ENCODE measurements around the gene TMEM202. TPM values are rescaled to one million over a fixed set of nuclear protein-coding genes. Genes with fewer than 3 reads are reported as not detected.

TMEM202 gene
- total RNA-seq, 4 donors from 2014 or later, result not detected

GRCh38 chr15:72368899-72369298, 29.2 kb upstream of the TMEM202 start:
- peak overlapping the region in 2 of 4 donors; percentile 25 to 53 for H3K27ac ChIP-seq
- DNase-seq, result peak; percentile 19 to 39
- no peak overlapping the region for H3K4me3 ChIP-seq
- TF ChIP-seq POLR2A (IDR thresholded peaks at IDR 0.05), result no peak
- TF ChIP-seq CTCF (IDR thresholded peaks at IDR 0.05 in 4 of 5, conservative IDR thresholded peaks at IDR 0.05 in 1 of 5), result no peak
- no peaks in the 10 kb centered on the region for H3K27me3 ChIP-seq
- peaks cover 0 to 6% of the 10 kb centered on the region in 2 donors for H3K36me3 ChIP-seq
- in situ Hi-C loops (cut with MboI; ENCODE audit: low sequenced_read_pairs in 4 of 4), result loop anchor here in 1 of 4 donors (10.0 kb wide), 1 partner anchor 106 kb away; the partner anchor contains the start of gene ARIH1
- peaks cover 24 to 31% of the 10 kb centered on the region in 2 donors for H3K4me1 ChIP-seq
- ATAC-seq, result peak in 1 of 2 donors; percentile 50
- no peaks in the 10 kb centered on the region for H3K9me3 ChIP-seq
- intact Hi-C loops (cut with DNase I; ENCODE audit: low total_unique reads), result no loop called here

- H3K4me3 ChIP-seq, result no peak overlapping the region
- H3K36me3 ChIP-seq, result peaks cover 0 to 6% of the 10 kb centered on the region in 2 donors
- intact Hi-C loops (cut with DNase I; ENCODE audit: low total_unique reads) (loop anchor here (10.0 kb wide), 1 partner anchor 315 kb away; the partner anchor contains the start of genes BBS4 and HIGD2B), in situ Hi-C loops (cut with MboI; ENCODE audit: low sequenced_read_pairs in 4 of 4) (loop anchor here in 2 of 4 donors (10.0 kb wide), 1 partner anchor 105 kb away; the partner anchor contains the start of gene ARIH1 (in 2 of the 2))
- peak overlapping the region in 1 of 4 donors; percentile 23 for H3K27ac ChIP-seq
- ATAC-seq (no peak), DNase-seq (no peak)
- no peaks in the 10 kb centered on the region for H3K9me3 ChIP-seq
- peaks cover 34 to 41% of the 10 kb centered on the region in 2 donors for H3K4me1 ChIP-seq
- TF ChIP-seq CTCF (IDR thresholded peaks at IDR 0.05 in 4 of 5, conservative IDR thresholded peaks at IDR 0.05 in 1 of 5), result no peak
- no peak for TF ChIP-seq POLR2A (IDR thresholded peaks at IDR 0.05)
- H3K27me3 ChIP-seq, result no peaks in the 10 kb centered on the region
Measured at GRCh38 chr15:72369964-72370363, 28.1 kb upstream of the TMEM202 start.

GRCh38 chr15:72372361-72372760, 25.7 kb upstream of the TMEM202 start:
- peaks cover 49 to 50% of the 10 kb centered on the region in 2 donors for H3K4me1 ChIP-seq
- no peak overlapping the region for H3K4me3 ChIP-seq
- in situ Hi-C loops (cut with MboI; ENCODE audit: low sequenced_read_pairs in 4 of 4) (loop anchor here in 1 of 4 donors (10.0 kb wide), 1 partner anchor 102 kb away; the partner anchor contains the start of gene ARIH1), intact Hi-C loops (cut with DNase I; ENCODE audit: low total_unique reads) (loop anchor here (10.0 kb wide), 1 partner anchor 312 kb away; the partner anchor contains the start of genes BBS4 and HIGD2B)
- H3K27me3 ChIP-seq, result no peaks in the 10 kb centered on the region
- ATAC-seq (no peak), DNase-seq (no peak)
- no peaks in the 10 kb centered on the region for H3K9me3 ChIP-seq
- peaks cover 0 to 6% of the 10 kb centered on the region in 2 donors for H3K36me3 ChIP-seq
- no peak overlapping the region for H3K27ac ChIP-seq
- no peak for TF ChIP-seq POLR2A (IDR thresholded peaks at IDR 0.05)
- TF ChIP-seq CTCF (IDR thresholded peaks at IDR 0.05 in 4 of 5, conservative IDR thresholded peaks at IDR 0.05 in 1 of 5), result no peak

- peaks cover 38 to 40% of the 10 kb centered on the region in 2 donors for H3K4me1 ChIP-seq
- ATAC-seq (peak; percentile 61 to 66), DNase-seq (peak in 1 of 2 donors; percentile 23)
- peaks cover 0 to under 1% of the 10 kb centered on the region in 2 donors for H3K36me3 ChIP-seq
- in situ Hi-C loops (cut with MboI; ENCODE audit: low sequenced_read_pairs in 4 of 4) (loop anchor here in 1 of 4 donors (10.0 kb wide), 1 partner anchor 99 kb away; the partner anchor contains the start of gene ARIH1), intact Hi-C loops (cut with DNase I; ENCODE audit: low total_unique reads) (loop anchor here (5.0 to 10.0 kb wide), 2 partner anchors 97 to 309 kb away; partner anchors contain the start of genes ARIH1, BBS4 and HIGD2B)
- no peak for TF ChIP-seq POLR2A (IDR thresholded peaks at IDR 0.05)
- no peak for TF ChIP-seq CTCF (IDR thresholded peaks at IDR 0.05 in 4 of 5, conservative IDR thresholded peaks at IDR 0.05 in 1 of 5)
- H3K27me3 ChIP-seq, result no peaks in the 10 kb centered on the region
- peak overlapping the region; percentile 91 to 94 (median 93) for H3K27ac ChIP-seq
- H3K9me3 ChIP-seq, result no peaks in the 10 kb centered on the region
- H3K4me3 ChIP-seq, result peak overlapping the region; percentile 79 to 95 (median 89)
Measured at GRCh38 chr15:72375501-72375845, 22.6 kb upstream of the TMEM202 start.

All from gastrocnemius medialis (tissue), 4 donors.